Measurements from ENCODE around the gene SPDEF. TPM values are rescaled to one million over a fixed set of nuclear protein-coding genes. Genes with fewer than 3 reads are reported as not detected.

SPDEF gene
- total RNA-seq, 1 experiment from 2014 or later: not detected

DNA sequence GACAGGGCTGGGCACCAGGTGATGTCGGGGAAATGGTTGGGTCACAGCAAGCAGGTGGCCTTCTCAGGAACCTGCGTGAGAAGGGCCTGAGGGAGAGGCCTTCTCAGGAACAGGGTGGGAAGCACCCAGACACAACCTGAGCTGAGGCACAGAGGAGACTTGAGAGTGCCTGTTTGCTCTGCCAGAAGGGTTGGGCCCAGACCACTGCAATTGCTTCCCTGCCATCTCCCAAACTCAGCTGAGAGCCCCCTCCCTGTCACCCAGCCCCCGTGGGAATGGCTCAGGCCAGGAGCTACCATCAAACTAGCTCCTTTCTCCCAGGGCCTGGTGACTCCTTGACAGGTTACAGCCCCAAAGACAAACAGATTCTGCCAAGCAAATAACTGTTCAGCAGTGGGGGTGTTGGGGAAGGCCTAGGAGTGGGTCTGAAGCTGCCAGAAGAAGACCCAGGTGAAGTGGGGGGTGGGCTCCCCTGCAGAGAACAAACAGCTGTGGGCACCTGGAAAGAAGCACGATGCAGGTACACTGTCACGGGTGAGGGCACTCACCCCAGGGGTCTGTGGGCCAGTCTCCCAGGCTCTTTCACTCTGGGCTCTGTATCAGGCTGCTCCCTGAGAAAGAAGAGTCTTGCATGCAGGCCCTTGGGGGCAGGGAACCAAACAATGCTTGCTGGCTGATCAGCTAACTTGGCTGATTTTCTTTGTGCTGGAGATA lies 30.4 kb upstream of the SPDEF start:
- no peaks in the 10 kb centered on the region for H3K27me3 ChIP-seq
- no peaks in the 10 kb centered on the region for H3K9me3 ChIP-seq
- no peaks in the 10 kb centered on the region; the same call in 1 of the 2 replicates for H3K36me3 ChIP-seq
- no peak for DNase-seq
- H3K4me3 ChIP-seq: no peak overlapping the region

DNA sequence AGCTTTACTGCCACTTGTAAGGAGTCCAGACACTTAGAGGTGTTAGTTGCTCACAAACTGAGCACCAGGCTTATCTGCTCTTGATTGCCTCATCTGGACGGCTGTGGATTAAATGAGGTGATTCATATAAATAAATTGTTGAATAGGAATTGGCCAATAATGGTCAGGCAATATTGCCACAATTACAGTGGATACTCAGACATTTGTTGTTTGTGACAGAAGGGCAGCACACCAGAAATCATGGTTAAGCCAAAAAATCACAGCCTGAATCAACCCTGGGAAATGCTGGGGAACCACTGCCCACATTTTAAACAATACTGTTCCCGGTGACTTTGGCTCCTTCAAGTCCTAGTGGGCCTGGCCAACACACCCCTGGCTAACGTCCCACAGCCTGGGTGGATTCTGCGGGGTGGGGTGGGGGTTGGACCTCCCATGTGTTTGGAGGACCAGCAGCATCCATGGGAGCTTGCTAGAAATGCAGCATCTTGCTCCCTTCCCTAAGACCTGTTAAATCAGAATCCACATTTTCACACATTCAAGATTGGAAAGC lies 29.5 kb upstream of the SPDEF start:
- DNase-seq: peak; percentile 61
- Histone ChIP-seq H3K27me3 (no peaks in the 10 kb centered on the region), H3K9me3 (no peaks in the 10 kb centered on the region), H3K36me3 (no peaks in the 10 kb centered on the region; the same call in 1 of the 2 replicates), H3K4me3 (no peak overlapping the region)

DNA sequence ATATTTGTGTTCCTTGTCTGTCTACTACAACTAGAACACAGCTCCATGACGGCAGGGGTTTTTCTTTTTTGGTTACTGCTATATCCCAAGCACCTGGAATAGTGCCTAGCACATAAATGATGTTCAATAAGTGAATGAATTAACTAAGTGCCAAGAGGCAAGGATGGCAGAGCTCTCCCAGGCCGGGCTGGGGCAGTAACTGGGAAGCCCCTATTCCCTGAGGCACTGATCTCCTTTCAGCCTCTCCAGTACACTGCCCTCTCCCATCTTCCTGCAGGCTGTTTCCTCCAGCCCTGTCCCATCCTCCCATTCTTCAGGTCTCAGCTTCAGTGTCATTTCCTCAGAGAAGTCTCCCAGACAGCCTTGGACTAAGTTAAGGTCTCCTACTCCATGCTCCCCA lies 29.0 kb upstream of the SPDEF start:
- Histone ChIP-seq H3K9me3 (no peaks in the 10 kb centered on the region), H3K27me3 (no peaks in the 10 kb centered on the region), H3K36me3 (no peaks in the 10 kb centered on the region; the same call in 1 of the 2 replicates), H3K4me3 (no peak overlapping the region)
- DNase-seq: no peak

DNA sequence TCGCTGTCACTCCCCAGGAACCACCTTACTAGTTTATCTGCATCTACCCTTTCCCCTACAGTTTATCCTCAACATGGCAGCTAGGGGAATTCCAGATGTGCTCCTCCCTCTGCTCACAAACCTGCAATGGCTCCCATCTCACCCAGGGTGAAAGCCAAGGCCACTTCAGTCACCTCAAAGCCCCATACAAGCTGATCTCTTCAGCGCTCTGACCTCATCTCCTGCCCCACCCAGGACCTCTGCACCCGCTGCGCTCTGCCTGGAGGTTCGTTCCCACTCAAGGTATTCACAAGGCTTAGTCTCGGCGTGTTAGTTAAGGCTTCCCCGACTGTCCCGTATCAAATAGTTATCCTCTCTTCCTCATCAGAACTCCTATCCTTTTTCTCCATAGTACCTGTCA lies 28.6 kb upstream of the SPDEF start:
- Histone ChIP-seq H3K4me3 (no peak overlapping the region), H3K36me3 (no peaks in the 10 kb centered on the region; the same call in 1 of the 2 replicates), H3K9me3 (no peaks in the 10 kb centered on the region), H3K27me3 (no peaks in the 10 kb centered on the region)
- no peak for DNase-seq

DNA sequence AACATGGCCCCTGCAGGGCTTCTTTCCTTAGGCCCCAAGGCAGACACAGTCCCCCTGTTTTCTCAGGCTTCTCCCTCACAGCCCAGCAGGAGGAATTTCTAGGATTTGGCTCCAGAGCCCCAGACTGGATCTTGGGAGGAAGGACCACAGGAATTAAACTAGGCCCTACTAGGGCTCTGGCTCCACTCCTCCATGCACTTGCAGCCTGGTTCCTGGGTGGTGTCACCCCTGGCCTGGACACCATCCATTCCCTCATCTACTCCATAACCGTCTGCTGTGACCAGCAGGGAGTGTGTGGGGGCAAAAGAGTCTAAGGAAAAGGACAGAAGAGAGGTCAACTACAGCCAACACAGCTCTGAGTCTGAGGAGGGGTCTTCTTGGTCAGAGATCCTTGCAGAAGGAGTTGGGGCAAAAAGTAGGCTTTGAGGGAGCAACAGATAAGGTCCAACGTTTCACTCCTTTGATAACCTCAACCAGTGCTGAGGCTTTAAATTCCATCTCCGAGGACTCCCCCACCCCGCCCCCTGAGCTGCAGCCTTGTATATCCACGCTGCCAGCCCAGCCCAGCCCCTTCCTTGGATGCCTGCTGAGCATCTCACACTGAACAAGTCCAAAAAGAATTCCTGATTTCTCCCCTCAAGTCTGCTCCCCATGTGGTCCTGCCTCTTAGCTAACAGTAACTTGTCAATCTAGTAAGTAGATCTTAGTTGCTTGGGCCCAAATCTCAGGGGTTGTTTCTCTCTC lies 27.9 kb upstream of the SPDEF start:
- DNase-seq: no peak
- no peaks in the 10 kb centered on the region; the same call in 1 of the 2 replicates for H3K36me3 ChIP-seq
- H3K9me3 ChIP-seq: no peaks in the 10 kb centered on the region
- no peak overlapping the region for H3K4me3 ChIP-seq
- no peaks in the 10 kb centered on the region for H3K27me3 ChIP-seq

DNA sequence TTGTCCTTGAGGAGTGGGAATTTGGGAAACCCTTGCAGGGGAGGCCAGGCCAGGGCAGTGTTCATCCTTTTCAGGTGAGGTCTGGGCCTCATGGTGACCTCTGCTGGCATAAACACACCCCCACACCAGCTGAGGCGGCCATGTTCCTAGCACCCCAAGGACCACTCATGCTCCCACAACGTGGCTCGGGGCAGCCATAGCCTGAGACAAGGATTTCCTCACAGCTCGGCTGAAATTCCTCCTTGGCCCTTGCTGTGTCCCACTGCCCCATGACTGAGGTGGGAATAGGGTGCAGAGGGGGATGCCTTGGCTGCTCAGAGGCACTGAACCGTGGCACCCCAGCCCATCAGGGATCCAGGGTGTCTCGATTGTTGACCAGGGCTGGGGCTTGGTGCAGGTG lies 27.3 kb upstream of the SPDEF start:
- Histone ChIP-seq H3K9me3 (no peaks in the 10 kb centered on the region), H3K27me3 (no peaks in the 10 kb centered on the region), H3K36me3 (no peaks in the 10 kb centered on the region), H3K4me3 (no peak overlapping the region)
- DNase-seq: no peak

DNA sequence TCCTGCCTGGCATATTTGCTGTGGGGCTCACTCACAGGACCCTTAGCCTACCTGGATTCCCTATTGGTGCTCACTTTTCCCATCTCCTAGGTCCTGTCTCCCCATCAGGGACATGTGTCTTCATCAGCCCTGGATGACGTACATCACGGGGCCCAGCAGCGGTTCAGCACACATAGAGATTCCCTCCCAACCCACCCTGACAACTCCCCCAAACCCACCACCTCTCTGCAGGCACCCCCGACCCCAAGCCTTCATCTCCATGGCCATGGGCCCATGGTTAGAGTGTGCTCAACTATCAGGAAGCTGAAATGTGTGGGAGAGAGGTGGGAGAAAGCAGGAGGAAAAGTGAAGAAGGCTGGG lies 25.4 kb upstream of the SPDEF start:
- no peaks in the 10 kb centered on the region for H3K9me3 ChIP-seq
- no peaks in the 10 kb centered on the region for H3K36me3 ChIP-seq
- no peaks in the 10 kb centered on the region for H3K27me3 ChIP-seq
- no peak for DNase-seq
- H3K4me3 ChIP-seq: no peak overlapping the region

DNA sequence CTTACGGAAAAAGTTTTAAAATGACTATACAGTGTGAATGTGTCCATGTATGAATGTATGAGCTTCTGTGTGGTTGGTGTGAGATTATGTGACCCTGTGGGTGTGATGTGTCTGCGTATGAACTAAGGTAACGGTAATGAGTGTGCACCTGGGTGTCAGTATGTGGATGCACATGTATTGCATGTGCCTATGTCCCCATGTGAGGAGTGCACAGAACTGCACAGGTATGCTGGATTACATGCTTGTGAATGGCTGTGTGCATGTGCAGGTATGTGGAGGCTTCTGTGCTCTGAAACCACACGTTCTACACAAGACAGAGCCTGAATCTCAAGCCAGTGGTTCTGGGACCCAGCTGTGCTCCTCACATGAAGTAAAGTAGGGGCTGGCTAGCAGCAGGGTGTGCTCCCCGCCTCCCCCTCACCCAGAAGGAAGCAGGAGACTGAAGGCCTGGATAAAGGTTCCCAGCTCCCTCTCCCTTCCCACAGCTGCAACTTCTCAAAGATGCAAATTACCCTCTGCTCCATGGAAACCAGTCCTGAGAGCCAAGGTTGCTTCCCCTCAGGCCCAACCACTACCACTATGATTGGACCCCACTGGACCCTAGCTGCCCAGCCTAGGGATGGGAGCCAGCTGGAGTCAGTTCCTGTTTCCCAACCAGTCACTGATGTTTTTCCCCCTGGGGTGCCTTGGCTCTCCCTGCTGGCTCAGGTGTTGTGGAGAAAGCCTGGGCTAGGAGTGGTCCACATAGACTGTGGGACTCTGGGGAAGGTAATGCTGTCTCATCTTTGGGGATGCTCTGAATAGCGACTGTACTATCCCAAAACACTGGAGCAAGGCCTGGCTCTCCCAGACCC lies 24.8 kb upstream of the SPDEF start:
- Histone ChIP-seq H3K36me3 (no peaks in the 10 kb centered on the region), H3K9me3 (no peaks in the 10 kb centered on the region), H3K4me3 (no peak overlapping the region), H3K27me3 (no peaks in the 10 kb centered on the region)
- no peak for DNase-seq

DNA sequence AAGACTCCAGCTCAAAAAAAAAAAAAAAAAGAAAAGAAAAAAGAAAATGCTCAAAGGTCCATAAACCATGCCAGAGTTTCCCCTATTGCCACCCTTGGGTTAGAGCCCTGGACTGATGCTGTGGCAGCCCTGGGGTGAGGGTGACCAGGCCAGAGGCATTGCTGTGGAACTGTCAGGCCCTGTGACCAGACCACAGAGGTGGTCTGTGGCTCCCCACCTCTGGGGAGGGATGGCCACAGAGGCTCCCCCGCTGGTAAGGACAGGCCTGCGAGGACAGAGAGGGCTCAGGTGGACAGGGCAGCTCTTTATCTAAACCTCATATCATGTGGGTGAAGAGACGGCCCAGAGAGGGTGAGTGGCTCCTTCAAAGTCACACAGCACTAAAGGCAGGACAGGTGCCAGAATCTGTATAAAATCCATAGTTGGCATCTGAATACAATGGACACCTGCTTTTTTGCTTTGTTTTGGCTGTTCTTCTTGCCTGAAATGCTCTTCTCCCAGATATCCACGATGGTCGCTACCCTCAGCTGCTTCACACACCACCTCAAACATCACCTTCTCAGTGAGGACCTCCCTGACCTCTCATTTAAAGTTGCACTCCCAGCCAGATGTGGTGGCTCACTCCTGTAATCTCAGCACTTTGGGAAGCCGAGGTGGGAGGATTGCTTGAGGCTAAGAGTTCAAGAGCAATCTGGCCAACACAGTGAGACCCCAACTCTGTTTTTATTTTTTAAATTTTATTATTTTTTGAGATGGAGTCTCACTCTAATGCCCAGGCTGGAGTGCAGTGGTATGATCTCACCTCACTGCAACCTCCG lies 22.5 kb upstream of the SPDEF start:
- Histone ChIP-seq H3K27me3 (no peaks in the 10 kb centered on the region), H3K9me3 (no peaks in the 10 kb centered on the region), H3K36me3 (no peaks in the 10 kb centered on the region), H3K4me3 (no peak overlapping the region)
- DNase-seq: no peak

DNA sequence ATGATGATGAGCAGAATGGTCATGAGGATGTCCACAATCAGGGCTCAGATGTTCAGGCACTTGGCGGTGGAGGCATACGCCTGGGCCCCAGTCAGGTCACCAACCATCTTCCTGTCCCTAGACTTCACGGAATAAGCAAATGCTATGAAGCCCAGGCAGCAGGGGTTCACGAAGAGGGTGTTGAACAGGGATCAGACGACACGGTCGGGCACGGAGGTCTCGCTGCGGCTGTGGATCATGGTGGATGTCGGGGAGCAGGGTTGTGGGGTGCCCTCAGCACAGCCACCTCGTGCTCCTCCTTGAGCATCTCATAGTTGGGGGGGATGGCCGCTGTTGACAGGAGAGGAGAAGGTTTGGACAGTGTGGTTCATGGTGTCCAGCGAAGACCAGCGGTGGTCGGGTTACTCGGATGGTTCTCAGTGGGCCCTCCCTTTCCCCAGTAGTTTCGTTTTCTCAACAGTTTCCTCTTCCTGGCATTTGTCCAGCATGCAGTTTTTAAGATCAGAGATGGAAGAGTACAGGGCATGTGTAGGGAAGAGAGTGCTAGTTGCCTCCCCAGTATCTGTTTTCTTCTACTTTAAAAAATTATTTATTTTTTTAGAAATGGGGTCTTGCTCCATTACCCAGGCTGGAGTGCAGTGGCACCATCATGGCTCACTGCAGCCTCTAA lies 20.3 kb upstream of the SPDEF start:
- H3K36me3 ChIP-seq: no peaks in the 10 kb centered on the region
- H3K27me3 ChIP-seq: no peaks in the 10 kb centered on the region
- DNase-seq: no peak
- H3K4me3 ChIP-seq: no peak overlapping the region
- no peaks in the 10 kb centered on the region for H3K9me3 ChIP-seq

DNA sequence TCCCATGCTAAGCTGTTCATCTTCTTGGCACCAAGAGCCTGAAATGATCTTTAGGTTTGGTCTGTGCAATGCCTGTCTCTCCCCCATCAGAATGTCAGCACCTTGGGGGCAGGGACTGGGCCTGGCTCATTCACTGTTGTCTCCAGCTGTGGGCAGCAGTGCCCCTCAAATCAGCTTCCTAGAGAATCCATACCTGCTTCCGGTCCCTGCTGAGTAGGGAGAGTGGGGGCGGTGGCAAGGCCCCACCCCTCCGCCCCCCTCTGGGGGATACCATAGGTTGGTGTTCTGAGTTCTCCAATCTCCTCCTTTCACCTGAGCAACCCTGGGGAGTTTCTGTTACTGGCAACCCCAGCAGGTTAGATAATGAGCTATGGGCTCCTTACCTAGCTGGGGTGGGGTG lies 19.2 kb upstream of the SPDEF start:
- no peaks in the 10 kb centered on the region for H3K36me3 ChIP-seq
- H3K9me3 ChIP-seq: no peaks in the 10 kb centered on the region
- H3K4me3 ChIP-seq: no peak overlapping the region
- no peak for DNase-seq
- H3K27me3 ChIP-seq: no peaks in the 10 kb centered on the region

DNA sequence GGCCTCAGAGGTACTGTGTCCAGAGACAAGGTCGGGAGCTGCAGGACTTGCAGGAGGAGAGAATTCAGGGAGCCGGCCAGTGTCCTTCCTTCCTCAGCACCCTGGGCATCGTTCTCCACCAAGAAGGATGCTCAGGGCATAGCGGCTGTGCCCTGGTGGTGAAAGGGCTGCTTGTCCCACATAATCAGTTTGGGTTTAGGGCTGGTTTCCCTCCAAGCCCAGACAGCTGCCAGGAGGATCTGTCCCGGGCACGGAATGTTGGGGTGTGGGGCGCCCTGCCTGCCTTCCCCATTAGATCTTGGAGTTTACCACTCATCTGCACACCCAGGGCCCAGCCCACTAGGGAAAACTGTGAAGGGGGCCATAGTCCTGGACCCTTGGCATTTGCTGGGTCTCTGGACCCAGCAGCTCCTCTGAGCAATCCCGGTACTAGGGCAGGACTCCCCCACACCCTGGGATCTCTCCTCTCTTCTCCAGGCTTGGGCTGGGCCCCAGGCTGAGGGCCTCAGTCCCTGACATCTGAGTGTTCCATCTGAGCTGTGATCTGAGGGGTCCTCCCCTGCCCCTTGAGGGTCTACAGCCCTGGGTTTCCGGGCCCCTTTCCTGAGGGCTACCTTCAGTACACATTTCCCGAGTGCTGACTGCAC lies 18.6 kb upstream of the SPDEF start:
- no peak overlapping the region for H3K4me3 ChIP-seq
- H3K36me3 ChIP-seq: no peaks in the 10 kb centered on the region
- no peak for DNase-seq
- no peaks in the 10 kb centered on the region for H3K27me3 ChIP-seq
- H3K9me3 ChIP-seq: no peaks in the 10 kb centered on the region

DNA sequence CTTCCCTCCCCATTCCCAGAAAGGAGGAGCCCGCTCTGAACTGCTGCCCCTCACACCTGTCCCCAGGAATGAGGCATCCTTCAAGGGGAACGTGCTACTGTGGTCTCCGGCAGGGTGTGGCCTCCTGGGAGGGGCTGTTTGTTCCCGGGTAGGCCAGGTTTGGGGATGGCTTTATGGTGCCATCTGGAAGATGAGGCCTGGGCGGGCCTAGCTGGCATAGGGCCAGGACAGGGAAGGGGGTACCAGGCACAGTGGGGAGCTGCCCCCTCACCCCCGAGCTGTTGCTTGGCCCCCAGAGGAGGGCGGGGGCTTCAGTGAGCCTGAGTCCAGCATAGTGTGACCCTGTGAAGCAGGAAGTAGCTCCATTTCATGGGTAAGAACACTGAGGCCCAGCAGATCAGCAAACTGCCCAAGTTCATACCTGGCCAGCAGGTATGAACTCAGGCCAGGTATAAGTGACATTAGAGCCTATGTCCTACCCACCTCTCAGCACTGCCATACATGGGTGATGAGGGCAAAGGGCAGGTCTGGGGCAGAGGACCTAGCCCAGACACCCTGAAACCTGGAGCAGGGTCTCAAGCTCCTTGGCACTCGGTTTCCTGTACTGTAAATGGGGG lies 17.5 kb upstream of the SPDEF start:
- no peaks in the 10 kb centered on the region for H3K9me3 ChIP-seq
- no peaks in the 10 kb centered on the region for H3K36me3 ChIP-seq
- no peak overlapping the region for H3K4me3 ChIP-seq
- no peak for DNase-seq
- H3K27me3 ChIP-seq: no peaks in the 10 kb centered on the region

DNA sequence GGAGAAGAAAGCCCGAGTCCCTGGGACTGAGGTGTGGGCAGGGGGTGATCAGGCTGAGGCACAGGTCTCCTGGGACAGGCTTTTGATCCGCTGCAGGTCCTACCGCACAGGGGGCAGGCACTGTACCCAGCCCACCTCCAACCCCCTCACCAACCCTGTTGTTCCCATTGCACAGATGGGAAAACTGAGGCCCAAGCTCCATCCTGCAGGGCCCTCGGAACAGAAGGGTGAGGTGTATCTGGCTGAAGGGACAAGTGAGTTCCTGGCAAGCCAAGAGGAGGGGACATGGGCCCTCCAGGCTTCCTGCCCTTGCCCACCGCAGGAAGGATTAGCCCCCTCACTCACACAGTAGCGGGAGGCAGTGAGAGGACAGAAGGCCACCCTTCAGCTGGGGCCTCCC lies 16.5 kb upstream of the SPDEF start:
- no peaks in the 10 kb centered on the region for H3K36me3 ChIP-seq
- no peak for DNase-seq
- H3K27me3 ChIP-seq: no peaks in the 10 kb centered on the region
- no peaks in the 10 kb centered on the region for H3K9me3 ChIP-seq
- H3K4me3 ChIP-seq: no peak overlapping the region

DNA sequence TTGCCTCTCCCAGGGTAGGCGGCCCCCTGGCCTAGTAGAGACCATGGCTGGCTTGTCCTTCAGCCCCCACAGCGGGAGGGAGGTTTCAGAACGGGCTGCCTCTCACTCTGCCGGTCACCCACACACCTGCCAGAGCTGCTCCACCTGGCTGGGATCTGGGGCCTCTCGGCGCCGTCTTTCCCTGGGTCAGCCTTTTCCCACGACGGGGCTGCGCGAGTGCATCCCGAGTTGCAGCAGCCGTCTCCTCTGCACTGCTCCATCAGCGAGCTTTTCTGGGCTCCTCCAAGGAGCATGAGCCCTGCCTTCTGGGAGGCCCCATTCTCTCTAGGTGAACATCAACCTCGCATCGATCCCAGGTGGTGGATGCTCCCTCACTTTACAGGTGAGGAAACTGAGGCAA lies 15.9 kb upstream of the SPDEF start:
- Histone ChIP-seq H3K27me3 (no peaks in the 10 kb centered on the region), H3K4me3 (no peak overlapping the region), H3K36me3 (no peaks in the 10 kb centered on the region), H3K9me3 (no peaks in the 10 kb centered on the region)
- no peak for DNase-seq

All from MG63 (cell line).